Fibroblast of skin of back (primary cell): ENCODE data around the gene TMEM38A.
"Not testable (repeated sequence)": the region's sequence is repeated elsewhere in the genome, so short reads cannot be mapped to it uniquely, and the experiment has no call there.

Experiments used
- DNase-seq: peaks from one replicate; pipeline ENCODE4 v3.0.0-alpha.2; 2013

Gene TMEM38A

GRCh38 chr19:16677055-16677454, 16.1 kb downstream of the TMEM38A start:
- DNase-seq: no peak

GRCh38 chr19:16678498-16678897, 17.6 kb downstream of the TMEM38A start:
- DNase-seq: no peak

GRCh38 chr19:16679811-16680210, 18.9 kb downstream of the TMEM38A start:
- DNase-seq: no peak

- no peak for DNase-seq
Measured at GRCh38 chr19:16682539-16682938, 21.6 kb downstream of the TMEM38A start.

- no peak for DNase-seq
Measured at GRCh38 chr19:16684216-16684615, 23.3 kb downstream of the TMEM38A start.

- no peak for DNase-seq
Measured at GRCh38 chr19:16688084-16688483, 27.1 kb downstream of the TMEM38A start.

- DNase-seq: no peak
Measured at GRCh38 chr19:16698914-16699313, 38.0 kb downstream of the TMEM38A start.

GRCh38 chr19:16702123-16702522, 41.2 kb downstream of the TMEM38A start:
- no peak for DNase-seq

- no peak for DNase-seq
Measured at GRCh38 chr19:16703677-16704076, 42.7 kb downstream of the TMEM38A start.

- DNase-seq: not testable (repeated sequence)
Measured at GRCh38 chr19:16710870-16711269, 49.9 kb downstream of the TMEM38A start.

GRCh38 chr19:16712295-16712694, 51.4 kb downstream of the TMEM38A start:
- DNase-seq: not testable (repeated sequence)

- DNase-seq: peak; percentile 19
Measured at GRCh38 chr19:16714702-16715287, 53.9 kb downstream of the TMEM38A start.

GRCh38 chr19:16715611-16716010, 54.7 kb downstream of the TMEM38A start:
- DNase-seq: no peak

- DNase-seq: no peak
Measured at GRCh38 chr19:16721051-16721450, 60.1 kb downstream of the TMEM38A start.

GRCh38 chr19:16722591-16722990, 61.7 kb downstream of the TMEM38A start:
- DNase-seq: no peak

GRCh38 chr19:16726916-16727315, 66.0 kb downstream of the TMEM38A start:
- no peak for DNase-seq

GRCh38 chr19:16735650-16736266, 74.8 kb downstream of the TMEM38A start:
- not testable (repeated sequence) for DNase-seq

GRCh38 chr19:16736709-16737108, 75.8 kb downstream of the TMEM38A start:
- DNase-seq: no peak

GRCh38 chr19:16737911-16738310, 77.0 kb downstream of the TMEM38A start:
- DNase-seq: no peak

- DNase-seq: no peak
Measured at GRCh38 chr19:16739546-16739945, 78.6 kb downstream of the TMEM38A start.
